Sigmoid colon (tissue), 4 donors: ENCODE measurements around the gene IL1RAPL2.

Experiments used
- CTCF ChIP-seq, 4 experiments: fragments of 450-650 bp in 3 of 4; fragments of 200-600 bp in 1 of 4; IDR thresholded peaks; one replicate each; pipeline ENCODE4 v1.5.1; 2016 to 2019; ENCODE audit warnings: antibody characterized with exemption in 4 of 4, mild to moderate bottlenecking in 3 of 4, moderate library complexity in 2 of 4
- EP300 ChIP-seq, 4 donors: sonication (generic); formaldehyde crosslinking; IDR thresholded peaks; one replicate each; pipeline ENCODE4 v1.6.1; 2017; ENCODE audit warnings: antibody characterized with exemption in 4 of 4
- POLR2A ChIP-seq, 2 donors: fragments of 450-650 bp; IDR thresholded peaks; one replicate each; pipeline ENCODE4 v1.6.1; 2016; ENCODE audit warnings: antibody characterized with exemption in 2 of 2, mild to moderate bottlenecking in 2 of 2, moderate library complexity in 2 of 2
- POLR2AphosphoS5 ChIP-seq, 4 donors: sonication (generic); formaldehyde crosslinking; IDR thresholded peaks; one replicate each; pipeline ENCODE4 v1.6.1; 2017; ENCODE audit warnings: antibody characterized with exemption in 4 of 4

DNA sequence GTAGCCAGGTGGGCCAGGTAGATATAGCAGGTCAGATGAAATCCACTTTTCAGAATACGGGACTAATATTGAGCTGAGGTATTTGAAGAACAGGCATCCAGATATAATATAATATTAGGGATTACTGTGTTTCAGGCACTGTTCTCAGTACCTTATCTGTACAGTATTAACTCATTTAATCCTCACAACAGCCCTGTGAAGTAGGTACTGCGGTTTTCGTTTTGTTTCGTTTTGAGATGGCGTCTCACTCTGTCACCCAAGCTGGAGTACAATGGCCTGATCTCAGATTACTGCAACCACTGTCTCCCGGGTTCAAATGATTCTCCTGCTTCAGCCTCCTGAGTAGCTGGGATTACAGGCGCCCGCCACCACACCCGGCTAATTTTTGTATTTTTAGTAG, 129.6 kb downstream of the IL1RAPL2 start:
- TF ChIP-seq POLR2A (IDR thresholded peaks at IDR 0.05) (no peak), CTCF (IDR thresholded peaks at IDR 0.05) (no peak), EP300 (IDR thresholded peaks at IDR 0.05) (no peak), POLR2AphosphoS5 (IDR thresholded peaks at IDR 0.05) (no peak)
